Inflammatory macrophage (primary cell): Measurements from ENCODE around the gene GLTPD2.
"Not testable (repeated sequence)": the region's sequence is repeated elsewhere in the genome, so short reads cannot be mapped to it uniquely, and the experiment has no call there.

Experiments
- DNase-seq, 2 donors: peaks; one replicate each; pipeline ENCODE4 v3.0.0-alpha.2; 2020 to 2022

GLTPD2 gene

DNA sequence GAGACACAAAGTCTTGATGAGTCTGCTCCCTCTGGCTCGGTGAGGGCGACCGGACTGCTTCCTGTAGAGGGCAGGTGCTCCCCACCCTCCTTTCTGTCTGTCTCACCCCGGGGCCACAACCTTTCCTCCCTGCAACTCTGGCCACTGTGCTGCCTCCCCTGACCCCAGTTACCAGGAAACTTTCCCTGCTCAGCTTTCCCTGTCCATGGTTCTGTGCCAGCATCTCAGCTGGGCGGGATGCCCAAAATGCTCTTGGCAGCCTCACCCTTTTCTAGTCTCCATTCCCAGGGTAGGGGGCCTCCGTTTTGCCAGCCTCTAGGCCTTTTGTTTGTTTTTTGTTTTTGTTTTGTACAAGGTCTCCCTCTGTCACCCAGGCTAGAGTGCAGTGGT is 19.6 kb downstream of the GLTPD2 start:
- DNase-seq = no peak

DNA sequence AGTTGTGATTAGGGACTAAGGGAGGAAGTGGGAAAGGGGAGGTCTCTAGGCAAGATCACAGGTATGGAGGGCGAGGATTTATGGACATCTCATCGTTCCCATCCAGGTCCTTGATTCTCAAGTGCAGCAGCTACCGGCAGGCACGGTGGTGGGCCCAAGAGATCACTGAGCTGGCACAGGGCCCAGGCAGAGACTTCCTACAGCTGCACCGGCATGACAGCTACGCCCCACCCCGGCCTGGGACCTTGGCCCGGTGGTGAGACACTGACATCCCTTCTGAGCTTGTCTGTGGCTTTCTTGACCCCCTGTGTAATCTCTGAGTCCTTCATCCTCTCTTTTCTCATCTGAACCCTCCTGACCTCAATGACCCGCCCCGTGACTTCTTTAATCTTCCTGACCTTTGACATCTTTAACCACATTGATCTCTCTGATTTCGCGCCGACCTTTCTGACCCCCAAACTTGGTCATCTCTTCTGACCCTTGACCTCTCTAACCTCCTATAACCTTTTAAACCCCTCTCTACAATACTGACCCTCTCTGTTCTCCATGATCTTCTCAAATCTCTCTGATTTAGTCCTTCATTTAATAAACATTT is 22.0 kb downstream of the GLTPD2 start:
- DNase-seq = no peak

GRCh38 chr17:4811471-4811870 is 22.7 kb downstream of the GLTPD2 start:
- no peak for DNase-seq

GRCh38 chr17:4812690-4813089 is 23.9 kb downstream of the GLTPD2 start:
- DNase-seq = no peak

DNA sequence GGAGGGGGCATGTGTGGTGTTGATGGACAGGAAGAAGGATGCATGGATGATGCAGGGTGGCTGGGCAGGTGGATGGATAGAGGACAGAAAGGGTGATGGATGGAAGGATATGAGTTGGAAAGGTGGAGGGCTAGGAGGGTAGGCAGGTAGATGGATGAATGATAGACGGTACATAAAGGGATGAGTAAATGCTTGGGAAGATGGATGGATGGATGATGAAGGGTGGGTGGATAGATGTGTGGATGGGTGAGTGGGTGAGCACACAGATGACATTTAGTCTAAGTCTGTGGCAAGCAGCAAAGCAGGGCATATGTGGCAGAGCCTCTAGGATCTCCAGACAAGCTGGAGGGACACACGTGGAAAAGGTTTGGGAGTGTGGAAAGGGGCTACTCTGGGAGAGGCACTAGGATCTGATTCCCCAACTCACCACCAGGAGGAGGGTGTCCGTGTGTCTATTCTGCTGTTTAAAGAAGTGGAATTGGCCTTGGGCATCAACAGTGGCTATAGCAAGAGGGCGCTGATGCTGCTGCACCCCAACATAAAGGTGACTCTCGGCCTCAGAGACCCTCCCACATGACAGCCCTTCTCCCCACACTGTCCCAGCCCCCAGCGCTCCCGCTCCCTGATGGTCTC is 26.4 kb downstream of the GLTPD2 start:
- peak in 1 of 2 donors; percentile 10 for DNase-seq

DNA sequence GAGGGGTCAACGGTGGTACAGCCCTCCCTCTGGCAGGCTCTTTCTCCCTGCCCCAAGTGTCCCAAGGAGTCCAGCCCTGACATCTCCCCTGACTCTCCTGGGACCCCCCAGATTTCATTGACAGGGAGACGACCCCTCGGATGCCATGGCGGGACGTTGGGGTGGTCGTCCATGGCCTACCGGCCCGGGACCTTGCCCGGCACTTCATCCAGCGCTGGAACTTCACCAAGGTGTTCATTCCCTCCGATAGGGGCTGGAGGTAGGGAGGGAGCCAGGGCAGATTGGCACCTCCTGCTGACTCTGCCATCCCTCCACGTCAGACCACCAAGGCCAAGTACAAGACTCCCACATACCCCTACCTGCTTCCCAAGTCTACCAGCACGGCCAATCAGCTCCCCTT is 28.1 kb downstream of the GLTPD2 start:
- no peak for DNase-seq

GRCh38 chr17:4818276-4818675 is 29.5 kb downstream of the GLTPD2 start:
- no peak for DNase-seq

DNA sequence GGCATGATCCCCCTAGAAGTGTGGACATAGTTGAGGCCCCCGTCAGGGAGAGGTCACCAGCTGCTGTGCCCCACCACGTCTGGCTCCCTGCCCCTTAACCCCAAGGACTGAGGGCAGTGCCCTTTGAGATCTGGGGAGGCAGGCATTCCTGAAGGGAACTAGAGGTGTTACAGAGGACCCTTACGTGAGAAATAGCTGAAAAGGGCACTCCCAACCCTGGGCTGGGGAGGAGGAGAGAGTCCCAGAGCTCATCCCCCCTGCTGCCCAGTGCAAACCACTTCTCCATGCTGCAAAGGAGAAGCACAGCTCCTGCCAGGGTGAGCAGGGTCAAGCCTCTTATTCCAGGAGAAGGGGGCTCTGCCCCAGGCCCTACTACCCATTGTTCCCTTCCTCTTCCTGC is 34.1 kb downstream of the GLTPD2 start:
- no peak for DNase-seq

DNA sequence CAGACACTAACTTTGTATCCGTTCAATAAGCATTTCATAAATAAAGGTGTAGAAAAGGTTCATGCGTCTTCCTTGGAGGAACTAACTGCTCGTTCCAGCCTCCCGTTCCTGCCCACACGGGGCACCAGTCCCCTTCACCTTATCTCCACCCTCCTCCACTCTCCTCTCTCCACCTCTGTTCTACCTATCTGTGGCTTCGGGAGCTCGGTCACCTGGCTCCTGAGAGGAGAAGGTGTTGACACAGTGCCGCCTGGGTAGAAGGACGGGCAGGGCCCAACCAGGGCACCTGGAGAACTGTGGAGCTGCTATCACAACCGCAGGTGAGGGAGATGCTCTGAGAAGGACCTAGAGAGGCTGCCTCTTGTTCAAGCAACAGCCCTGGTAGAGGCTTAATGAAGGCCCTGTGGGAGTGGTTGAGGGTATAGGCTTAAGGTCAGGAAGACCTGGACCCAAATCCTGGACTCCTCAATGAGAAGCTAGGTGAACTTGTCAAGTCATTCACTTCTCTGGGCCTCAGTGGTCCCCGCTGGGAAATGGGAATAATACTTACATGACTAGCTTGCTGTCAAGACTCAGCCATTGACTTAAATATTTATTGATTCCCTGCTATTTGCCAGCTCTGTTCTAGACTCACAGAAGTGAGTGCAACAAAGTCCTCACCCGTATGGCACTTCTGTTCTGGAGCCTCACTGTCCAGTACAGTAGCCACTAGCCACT is 34.8 kb downstream of the GLTPD2 start:
- DNase-seq = no peak

- DNase-seq = no peak
These were observed 38.6 kb downstream of the GLTPD2 start for GRCh38 chr17:4827399-4827798.

DNA sequence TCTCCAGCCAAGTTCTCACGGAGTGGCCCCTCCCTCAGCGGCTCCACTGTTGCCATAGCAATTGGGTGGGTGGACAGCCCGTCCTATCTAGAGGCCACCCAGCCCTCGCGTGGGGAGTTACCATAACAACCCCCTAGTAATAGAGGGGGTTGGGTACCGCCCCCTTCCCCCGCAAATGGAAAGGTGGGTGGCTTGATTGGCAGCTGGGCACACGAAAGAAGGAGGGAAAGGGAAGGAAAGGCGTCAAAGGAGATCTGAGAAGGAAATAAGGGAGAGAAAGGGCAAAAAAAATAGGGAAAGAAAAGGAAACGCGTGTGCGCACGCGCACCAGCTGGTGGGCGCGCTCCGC is 44.0 kb downstream of the GLTPD2 start:
- not testable (repeated sequence) for DNase-seq

- DNase-seq = peak; percentile 91 to 95
These were observed 44.6 kb downstream of the GLTPD2 start, which contains the start of gene MINK1 for GRCh38 chr17:4833178-4833940. Gene MINK1, plus strand, starts transcription at chr17:4833340. Its CDS starts 244 bp downstream, at chr17:4833584.

DNA sequence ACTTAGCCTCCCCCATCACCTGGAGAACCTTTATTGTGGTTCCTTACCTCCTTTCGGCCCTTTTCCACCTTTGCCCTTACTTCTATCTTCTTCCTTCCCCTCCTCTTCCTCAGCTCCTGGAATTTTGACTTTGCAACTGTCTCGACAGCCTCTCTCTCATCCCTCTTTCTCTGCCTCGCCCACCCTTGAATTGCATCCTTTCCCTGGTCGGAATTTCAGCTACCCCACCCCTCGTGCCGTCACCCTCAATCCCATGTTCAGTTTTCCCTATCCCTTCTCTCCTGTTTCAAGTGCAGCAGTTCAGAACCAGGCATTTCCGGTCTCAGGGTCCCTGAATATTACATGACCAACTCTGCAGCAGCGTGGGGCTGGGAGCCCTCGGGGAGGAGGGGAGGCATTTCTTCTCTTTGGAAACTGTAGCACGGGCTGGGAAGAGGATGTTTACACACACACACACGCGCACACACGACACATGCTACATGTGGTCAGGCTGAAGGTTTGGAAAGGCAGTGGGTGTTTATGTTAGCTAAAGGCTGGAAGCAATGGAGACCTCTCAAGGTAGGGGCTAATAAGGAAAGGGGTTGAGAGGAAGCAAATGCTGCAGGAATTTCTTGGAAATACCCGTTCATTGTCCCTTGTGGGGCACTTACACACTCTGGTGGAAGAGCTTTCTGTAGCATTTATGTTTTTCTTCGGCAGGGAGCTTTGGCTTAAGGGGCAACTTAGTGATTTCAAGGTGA is 45.3 kb downstream of the GLTPD2 start:
- DNase-seq = peak; percentile 68 to 79

DNA sequence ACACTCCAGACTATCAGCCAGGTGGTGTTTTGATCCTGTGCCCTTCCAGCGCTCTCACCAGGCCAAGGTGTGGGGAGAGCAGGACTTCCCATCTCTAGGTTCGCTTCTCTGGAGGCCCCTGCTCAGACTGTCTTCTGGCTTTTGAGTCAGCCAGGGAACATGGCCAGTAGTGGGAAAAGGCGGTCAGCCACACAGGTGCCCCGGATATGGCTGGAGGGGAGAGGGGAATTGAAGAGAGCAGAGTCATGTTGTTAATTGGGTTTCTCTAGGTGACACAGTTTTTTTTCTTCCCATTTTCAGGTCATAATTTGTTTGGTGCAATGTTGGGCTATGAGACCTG is 45.9 kb downstream of the GLTPD2 start:
- no peak for DNase-seq

DNA sequence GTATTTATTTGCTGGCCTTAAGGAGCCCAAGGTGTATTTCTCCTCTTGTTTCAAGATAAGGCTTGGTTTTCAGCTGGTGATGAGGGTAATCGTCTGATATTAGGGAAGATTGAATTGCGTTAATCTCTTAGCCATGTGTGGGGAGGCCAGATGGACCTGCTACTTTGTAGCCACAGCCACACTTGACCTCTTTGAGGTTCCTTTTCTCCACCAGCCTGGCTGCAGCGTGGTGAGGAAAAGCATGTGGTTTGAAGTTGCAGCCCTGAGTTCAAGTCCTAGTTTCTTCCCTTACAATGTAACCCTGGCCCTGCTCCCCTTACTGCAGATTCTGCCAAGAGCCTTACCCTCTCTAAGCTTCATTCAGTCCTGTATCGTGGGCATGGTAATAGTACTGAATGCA is 47.5 kb downstream of the GLTPD2 start:
- peak in 1 of 2 donors; percentile 11 for DNase-seq

GRCh38 chr17:4837471-4838308 is 48.9 kb downstream of the GLTPD2 start:
- no peak for DNase-seq

DNA sequence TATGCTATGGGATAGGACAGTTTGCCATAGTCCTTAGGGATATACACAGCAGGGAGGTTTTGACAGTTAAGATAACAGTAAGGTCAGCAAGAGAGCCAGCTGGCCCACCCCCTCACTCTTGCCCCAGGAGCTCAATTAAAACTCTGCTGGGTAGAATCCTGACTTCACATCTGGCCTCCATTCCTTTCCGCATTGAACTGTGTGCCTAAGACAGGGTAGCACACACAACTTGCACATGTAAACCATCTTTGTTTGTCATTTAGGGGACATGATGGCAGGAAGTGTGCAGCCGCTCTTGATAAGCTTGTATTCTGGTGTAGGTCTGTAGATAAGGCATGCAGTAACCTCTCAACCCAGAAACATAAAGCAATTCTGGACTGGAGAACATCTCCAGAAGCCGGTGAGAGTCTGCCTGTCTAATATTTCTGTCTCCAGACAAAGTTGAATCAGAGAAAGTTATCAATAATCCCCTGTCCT is 49.6 kb downstream of the GLTPD2 start:
- no peak for DNase-seq

- DNase-seq = no peak
These were observed 50.5 kb downstream of the GLTPD2 start for GRCh38 chr17:4839221-4839620.
